HG02981 (cell line): ENCODE results near the gene EXTL2.
"Not testable (repeated sequence)": the region's sequence is repeated elsewhere in the genome, so short reads cannot be mapped to it uniquely, and the experiment has no call there.

Experiments
- ATAC-seq: cut with Tn5 transposase; IDR thresholded peaks from one replicate; pipeline ENCODE4 v1.9.1; 2021; ENCODE audit warnings: mild to moderate bottlenecking, moderate library complexity; ENCODE audit not compliant: unreplicated experiment

The EXTL2 gene

DNA sequence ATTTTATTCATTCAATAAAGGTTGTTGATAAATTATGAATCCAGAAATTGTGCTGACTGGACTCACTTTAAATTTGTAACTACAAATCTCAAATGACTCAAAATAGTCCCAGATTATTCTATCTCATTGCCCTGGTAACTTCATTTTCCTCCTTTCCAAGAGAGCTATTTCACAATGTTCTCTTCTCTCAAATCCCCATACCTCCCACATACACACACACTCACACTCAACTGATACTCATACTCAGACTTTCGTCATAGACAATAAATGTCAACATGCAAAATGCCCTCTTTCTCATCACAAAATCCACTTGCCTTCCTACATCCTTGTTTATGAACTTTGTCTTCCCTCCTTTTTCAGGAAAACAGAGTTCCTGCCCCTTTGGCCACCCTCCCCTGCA is 33.3 kb downstream of the EXTL2 start:
- ATAC-seq, result no peak

DNA sequence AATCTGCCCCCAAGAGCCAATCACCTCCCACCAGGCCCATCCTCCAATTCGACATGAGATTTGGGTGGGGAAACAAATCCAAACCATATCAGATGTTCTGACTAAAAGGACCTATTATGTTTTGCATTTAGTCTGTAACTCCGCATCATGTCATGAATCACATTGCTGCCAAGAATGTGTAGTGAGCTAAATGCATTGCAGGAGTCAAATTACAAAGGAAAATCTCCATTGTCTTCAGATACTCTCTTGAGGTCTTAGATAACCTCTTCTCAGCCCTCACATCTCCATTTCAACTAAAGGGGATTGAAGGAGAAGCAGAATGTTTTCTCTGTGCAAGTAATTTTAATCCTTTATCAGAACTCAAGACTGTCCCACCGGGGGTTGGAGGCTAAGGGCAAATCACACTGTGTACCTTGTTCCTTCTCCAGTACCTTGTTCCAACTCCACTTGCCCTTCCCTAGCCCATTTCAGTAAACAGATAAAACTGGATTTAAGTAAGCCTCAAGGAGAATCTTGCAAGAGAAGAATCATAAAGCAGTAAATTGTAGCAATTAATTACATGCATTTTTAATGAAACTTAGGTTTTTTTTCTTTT is 34.1 kb downstream of the EXTL2 start:
- no peak for ATAC-seq

DNA sequence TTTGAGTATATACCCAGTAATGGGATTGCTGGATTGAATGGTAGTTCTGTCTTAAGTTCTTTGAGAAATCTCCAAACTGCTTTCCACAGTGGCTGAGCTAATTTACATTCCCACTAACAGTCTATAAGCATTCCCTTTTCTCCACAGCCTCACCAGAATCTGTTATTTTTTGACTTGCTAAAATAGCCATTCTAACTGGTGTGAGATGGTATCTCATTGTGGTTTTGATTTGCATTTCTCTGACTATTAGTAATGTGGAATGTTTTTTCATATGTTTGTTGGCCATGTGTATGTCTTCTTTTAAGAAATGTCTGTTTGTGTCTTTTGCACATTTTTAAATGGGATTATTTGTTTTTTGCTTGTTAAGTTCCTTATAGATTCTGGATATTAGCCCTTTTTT is 39.5 kb downstream of the EXTL2 start:
- ATAC-seq, result not testable (repeated sequence)

DNA sequence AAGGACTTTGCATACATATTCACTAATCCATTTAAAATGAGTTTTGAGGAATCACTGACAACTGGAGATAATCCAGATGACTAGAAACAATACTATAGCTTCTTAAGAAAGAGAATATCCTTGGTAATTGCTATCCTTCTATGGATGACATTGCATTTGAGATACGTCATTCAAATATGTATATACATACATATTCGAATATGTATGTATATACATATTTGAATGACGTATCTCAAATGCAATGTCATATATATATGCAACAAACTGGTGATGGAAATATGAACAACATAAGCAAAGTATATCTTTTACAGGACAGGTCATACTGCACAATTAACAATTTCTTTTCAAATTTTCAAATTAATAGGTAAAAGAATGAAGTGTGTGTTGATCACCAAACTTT is 41.7 kb downstream of the EXTL2 start:
- no peak for ATAC-seq

- ATAC-seq, result no peak
Measured at GRCh38 chr1:100851726-100852125, 42.9 kb downstream of the EXTL2 start.

GRCh38 chr1:100847361-100848082 is 47.1 kb downstream of the EXTL2 start:
- no peak for ATAC-seq

DNA sequence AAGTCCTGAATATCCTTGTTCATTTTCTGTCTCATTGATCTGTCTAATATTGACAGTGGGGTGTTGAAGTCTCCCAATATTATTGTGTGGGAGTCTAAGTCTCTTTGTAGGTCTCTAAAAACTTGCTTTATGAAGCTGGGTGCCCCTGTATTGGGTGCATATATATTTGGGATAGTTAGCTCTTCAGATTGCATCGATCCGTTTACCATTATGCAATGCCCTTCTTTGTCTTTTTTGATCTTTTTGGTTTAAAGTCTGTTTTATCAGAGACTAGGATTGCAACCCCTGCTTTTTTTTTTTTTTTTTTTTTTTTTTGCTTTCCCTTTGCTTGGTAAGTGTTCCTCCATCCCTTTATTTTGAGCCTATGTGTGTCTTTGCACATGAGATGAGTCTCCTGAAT is 51.5 kb downstream of the EXTL2 start:
- ATAC-seq, result not testable (repeated sequence)

GRCh38 chr1:100835866-100836842 is 58.5 kb downstream of the EXTL2 start:
- ATAC-seq, result no peak

DNA sequence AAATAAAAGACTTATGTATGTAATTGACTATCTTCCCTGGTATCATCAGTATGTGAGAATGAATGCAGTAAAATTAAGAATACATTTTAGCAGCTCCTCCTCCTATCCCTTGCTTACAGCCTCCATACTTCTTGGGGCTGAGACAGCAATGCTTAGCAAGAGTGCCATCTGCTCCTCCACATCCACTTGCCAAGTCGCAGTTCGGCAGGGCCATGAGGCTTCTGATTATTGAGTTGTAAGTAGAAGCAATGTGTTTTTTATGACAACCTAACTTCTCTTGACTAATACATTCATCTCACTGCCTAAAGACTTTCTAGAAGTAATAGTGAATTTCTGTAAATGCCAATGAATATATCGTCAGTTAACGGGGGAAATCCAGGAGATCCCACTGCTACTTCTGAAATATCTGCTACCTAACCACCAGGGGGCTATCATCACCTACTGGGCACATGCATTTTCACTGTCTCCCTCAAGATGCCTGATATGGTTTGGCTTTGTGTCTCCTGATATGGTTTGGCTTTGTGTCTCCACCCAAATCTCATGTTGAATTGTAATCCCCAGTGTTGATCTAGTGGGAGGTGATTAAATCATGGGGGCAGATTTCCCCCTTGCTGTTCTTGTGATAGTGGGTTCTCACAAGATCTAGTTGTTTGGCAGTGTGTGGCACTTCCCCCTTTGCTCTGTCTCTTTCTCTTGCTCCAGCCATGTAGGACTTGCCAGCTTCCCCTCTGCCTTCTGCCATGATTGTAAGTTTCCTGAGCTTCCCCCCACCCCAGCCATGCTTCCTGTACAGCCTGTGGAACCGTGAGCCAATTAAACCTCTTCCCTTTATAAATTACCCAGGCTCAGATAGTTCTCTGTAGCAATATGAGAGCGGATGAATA is 59.6 kb downstream of the EXTL2 start:
- ATAC-seq, result no peak

DNA sequence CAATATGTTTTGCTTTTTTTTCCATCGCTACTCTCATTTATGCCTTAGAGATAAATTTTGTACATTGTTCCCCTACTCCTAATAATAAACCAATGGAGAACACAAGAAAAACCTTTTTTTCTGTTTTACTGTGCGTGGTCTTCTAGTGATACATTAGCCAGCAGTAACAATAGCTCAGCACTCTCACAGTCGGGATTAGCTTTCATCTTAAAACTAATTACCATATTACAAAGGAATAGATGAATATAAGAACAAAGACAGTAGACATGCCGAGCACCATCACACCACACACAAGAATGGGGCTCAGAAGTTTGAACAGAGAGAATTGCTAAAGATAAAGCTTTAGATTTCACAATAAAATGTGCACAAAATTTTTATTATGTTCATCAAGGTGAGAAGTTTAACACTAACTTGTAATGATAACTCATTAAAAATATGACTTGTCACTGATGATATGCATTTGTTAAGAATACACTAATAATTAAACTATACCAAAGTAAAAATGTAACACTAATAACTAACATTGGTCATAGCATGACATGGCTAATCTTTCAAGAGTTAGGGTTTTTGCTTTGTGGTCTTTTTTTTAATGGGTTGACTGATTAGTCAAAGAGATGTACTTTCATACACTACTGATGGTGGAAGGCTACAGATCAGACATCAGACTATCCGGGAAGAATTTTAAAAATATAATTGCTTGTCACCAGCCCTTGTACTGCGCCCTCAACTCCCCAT is 61.8 kb downstream of the EXTL2 start:
- peak; percentile 71 for ATAC-seq

- not testable (repeated sequence) for ATAC-seq
Measured at GRCh38 chr1:100825666-100826065, 69.0 kb downstream of the EXTL2 start.
